Measurements from ENCODE around the gene EGLN2.
"Not testable (repeated sequence)": the region's sequence is repeated elsewhere in the genome, so short reads cannot be mapped to it uniquely, and the experiment has no call there.

Gene EGLN2

GRCh38 chr19:40850277-40850676, 51.3 kb downstream of the EGLN2 start, which contains the start of gene CYP2A6:
TSS of gene CYP2A6 (minus strand) at chr19:40850447. CDS start at chr19:40850426, 21 bp downstream.
- DNase-seq, result not testable (repeated sequence)

GRCh38 chr19:40852467-40853152, 53.6 kb downstream of the EGLN2 start:
- not testable (repeated sequence) for DNase-seq

Measured in NCI-H1930 (cell line).